ENCODE results near the gene TWIST2. TPM values are rescaled to one million over a fixed set of nuclear protein-coding genes. Genes with fewer than 3 reads are reported as not detected.

The TWIST2 gene
- total RNA-seq, 4 donors from 2014 or later, result 1.4 to 41.3 (median 15.7) TPM

GRCh38 chr2:238915596-238915995, 67.7 kb downstream of the TWIST2 start:
- H3K4me3 ChIP-seq, result no peak overlapping the region
- no peaks in the 10 kb centered on the region for H3K9me3 ChIP-seq
- H3K27me3 ChIP-seq, result no peaks in the 10 kb centered on the region
- H3K36me3 ChIP-seq, result no peaks in the 10 kb centered on the region
- H3K27ac ChIP-seq, result no peak overlapping the region
- peak in 2 of 3 donors; percentile 24 to 31 for DNase-seq
- no peak for TF ChIP-seq CTCF (IDR thresholded peaks at IDR 0.05)
- TF ChIP-seq POLR2A (IDR thresholded peaks at IDR 0.05), result no peak
- no peaks in the 10 kb centered on the region for H3K4me1 ChIP-seq

GRCh38 chr2:238916176-238916874, 68.4 kb downstream of the TWIST2 start:
- H3K36me3 ChIP-seq, result no peaks in the 10 kb centered on the region
- DNase-seq, result peak in 1 of 3 donors; percentile 29
- TF ChIP-seq POLR2A (IDR thresholded peaks at IDR 0.05), result no peak
- no peak overlapping the region for H3K4me3 ChIP-seq
- no peaks in the 10 kb centered on the region for H3K27me3 ChIP-seq
- no peaks in the 10 kb centered on the region for H3K4me1 ChIP-seq
- no peak overlapping the region for H3K27ac ChIP-seq
- H3K9me3 ChIP-seq, result no peaks in the 10 kb centered on the region

GRCh38 chr2:238916875-238917590, 69.1 kb downstream of the TWIST2 start:
- no peaks in the 10 kb centered on the region for H3K27me3 ChIP-seq
- H3K9me3 ChIP-seq, result no peaks in the 10 kb centered on the region
- no peak overlapping the region for H3K4me3 ChIP-seq
- DNase-seq, result peak in 2 of 3 donors; percentile 22 to 37
- H3K27ac ChIP-seq, result no peak overlapping the region
- no peaks in the 10 kb centered on the region for H3K36me3 ChIP-seq
- H3K4me1 ChIP-seq, result no peaks in the 10 kb centered on the region
- no peak for TF ChIP-seq POLR2A (IDR thresholded peaks at IDR 0.05)
- TF ChIP-seq CTCF (IDR thresholded peaks at IDR 0.05), result no peak

- DNase-seq, result peak in 2 of 3 donors; percentile 24 to 29
- TF ChIP-seq CTCF (IDR thresholded peaks at IDR 0.05) (no peak), POLR2A (IDR thresholded peaks at IDR 0.05) (no peak)
- H3K4me1 ChIP-seq, result no peaks in the 10 kb centered on the region
Measured at GRCh38 chr2:238919307-238919706, 71.4 kb downstream of the TWIST2 start.

GRCh38 chr2:238920053-238920452, 72.2 kb downstream of the TWIST2 start:
- peak in 1 of 3 donors; percentile 11 for DNase-seq
- H3K36me3 ChIP-seq, result no peaks in the 10 kb centered on the region
- TF ChIP-seq CTCF (IDR thresholded peaks at IDR 0.05) (no peak), POLR2A (IDR thresholded peaks at IDR 0.05) (no peak)
- no peak overlapping the region for H3K4me3 ChIP-seq
- no peak overlapping the region for H3K27ac ChIP-seq
- H3K9me3 ChIP-seq, result no peaks in the 10 kb centered on the region
- no peaks in the 10 kb centered on the region for H3K4me1 ChIP-seq
- no peaks in the 10 kb centered on the region for H3K27me3 ChIP-seq

More at GRCh38 chr2:238919307-238919706, 71.4 kb downstream of the TWIST2 start:
- no peaks in the 10 kb centered on the region for H3K36me3 ChIP-seq
- no peaks in the 10 kb centered on the region for H3K9me3 ChIP-seq
- H3K27me3 ChIP-seq, result no peaks in the 10 kb centered on the region
- no peak overlapping the region for H3K27ac ChIP-seq
- no peak overlapping the region for H3K4me3 ChIP-seq

- Histone ChIP-seq H3K4me1 (no peaks in the 10 kb centered on the region), H3K9me3 (no peaks in the 10 kb centered on the region), H3K36me3 (no peaks in the 10 kb centered on the region), H3K27ac (no peak overlapping the region), H3K4me3 (no peak overlapping the region), H3K27me3 (no peaks in the 10 kb centered on the region)
- DNase-seq, result peak in 2 of 3 donors; percentile 25 to 30
- TF ChIP-seq CTCF (IDR thresholded peaks at IDR 0.05) (no peak), POLR2A (IDR thresholded peaks at IDR 0.05) (no peak)
Measured at GRCh38 chr2:238920601-238921001, 72.7 kb downstream of the TWIST2 start.
